GM21367 (cell line): ENCODE measurements around the gene TMEM175.
"Not testable (repeated sequence)": the region's sequence is repeated elsewhere in the genome, so short reads cannot be mapped to it uniquely, and the experiment has no call there.

Source experiments
- ATAC-seq: cut with Tn5 transposase; IDR thresholded peaks from one replicate; pipeline ENCODE4 v1.9.1; 2021; ENCODE audit not compliant: unreplicated experiment

Gene TMEM175

DNA sequence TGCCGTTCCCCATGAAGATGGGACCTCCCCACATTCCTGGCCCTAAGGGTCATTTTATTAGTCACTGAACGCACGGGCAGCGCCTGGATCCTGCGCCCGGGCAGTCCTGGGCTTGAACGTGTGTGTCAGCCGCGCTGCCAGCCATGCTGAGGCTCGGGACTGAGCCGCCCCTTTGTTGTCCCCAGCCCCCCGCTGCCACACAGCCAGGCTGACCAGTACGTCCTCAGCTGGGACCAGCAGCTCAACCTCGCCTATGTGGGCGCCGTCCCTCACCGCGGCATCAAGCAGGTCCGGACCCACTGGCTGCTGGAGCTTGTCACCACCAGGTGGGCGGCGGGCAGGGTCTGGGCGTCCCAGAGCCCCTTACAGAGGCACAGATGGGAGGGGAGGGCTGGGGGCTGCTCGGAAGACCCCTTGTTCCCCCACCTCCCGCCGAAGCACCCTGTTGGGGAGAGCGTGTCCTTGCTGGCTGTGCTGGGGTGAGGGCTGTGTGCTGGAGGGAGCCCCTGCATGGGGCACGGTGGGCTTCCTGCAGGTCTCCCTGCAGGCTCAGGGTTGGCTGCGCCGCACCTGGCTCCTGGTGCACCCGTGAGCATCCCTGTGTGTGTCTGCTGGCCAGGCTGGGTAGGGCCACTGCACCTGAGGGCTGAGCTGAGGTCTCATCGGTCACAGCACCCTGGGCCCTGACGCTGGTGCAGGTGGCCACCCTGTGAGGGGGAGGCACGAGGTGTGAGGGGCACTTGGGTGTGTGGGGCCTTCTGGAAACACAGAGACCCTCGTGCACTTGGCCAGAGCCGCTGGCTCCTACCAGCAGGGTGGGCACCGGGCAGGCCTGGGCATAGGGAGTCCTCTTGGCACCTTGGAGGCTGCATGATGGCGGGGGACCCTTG lies 55.6 kb downstream of the TMEM175 start:
- no peak for ATAC-seq

DNA sequence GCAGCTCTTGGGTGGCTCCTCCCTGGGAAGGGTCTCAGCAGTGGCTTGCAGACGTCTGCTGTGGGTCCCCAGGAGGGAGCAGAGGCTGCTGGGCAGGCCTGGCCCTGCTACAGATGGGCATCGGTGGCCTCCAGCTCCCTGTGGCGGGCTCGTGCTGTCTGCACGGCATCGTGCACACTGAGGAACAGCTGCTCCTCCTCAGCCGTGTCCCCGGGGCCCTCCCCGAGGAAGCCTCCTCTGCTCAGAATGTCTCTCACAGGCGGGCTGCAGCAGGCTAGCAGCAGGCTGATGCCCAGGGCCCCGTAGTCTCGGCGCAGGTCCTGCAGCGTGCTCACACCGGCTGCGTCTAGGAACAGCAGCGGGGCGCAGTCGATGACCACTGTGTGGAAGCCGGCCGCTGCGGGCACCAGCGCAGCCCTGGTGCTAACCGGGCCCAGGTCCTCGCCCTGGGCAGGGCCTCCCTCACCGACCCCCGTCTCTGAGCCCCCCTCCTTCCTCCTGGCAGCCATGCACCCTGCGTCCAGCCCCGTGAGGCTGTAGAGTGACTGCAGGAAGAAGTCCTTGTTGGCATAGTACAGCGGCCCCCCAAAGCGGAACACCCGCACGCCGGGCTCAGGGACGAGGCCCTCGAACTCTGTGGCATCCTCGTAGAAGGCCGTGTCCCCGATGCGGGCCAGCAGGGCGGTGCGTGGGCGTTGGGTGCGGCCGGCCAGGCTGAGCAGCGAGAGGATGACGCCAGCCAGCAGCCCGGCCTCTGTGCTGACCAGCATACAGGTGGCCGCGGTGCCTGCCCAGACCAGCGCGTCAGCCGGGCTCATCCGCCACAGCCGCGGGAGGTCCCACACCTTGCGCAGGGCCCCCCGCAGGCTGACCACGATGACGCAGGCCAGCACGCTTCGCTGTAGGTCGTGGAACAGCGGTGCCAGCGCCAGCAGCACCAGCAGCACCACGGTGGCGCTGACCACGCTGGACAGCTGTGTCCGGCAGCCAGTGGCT lies 56.8 kb downstream of the TMEM175 start:
- no peak for ATAC-seq

DNA sequence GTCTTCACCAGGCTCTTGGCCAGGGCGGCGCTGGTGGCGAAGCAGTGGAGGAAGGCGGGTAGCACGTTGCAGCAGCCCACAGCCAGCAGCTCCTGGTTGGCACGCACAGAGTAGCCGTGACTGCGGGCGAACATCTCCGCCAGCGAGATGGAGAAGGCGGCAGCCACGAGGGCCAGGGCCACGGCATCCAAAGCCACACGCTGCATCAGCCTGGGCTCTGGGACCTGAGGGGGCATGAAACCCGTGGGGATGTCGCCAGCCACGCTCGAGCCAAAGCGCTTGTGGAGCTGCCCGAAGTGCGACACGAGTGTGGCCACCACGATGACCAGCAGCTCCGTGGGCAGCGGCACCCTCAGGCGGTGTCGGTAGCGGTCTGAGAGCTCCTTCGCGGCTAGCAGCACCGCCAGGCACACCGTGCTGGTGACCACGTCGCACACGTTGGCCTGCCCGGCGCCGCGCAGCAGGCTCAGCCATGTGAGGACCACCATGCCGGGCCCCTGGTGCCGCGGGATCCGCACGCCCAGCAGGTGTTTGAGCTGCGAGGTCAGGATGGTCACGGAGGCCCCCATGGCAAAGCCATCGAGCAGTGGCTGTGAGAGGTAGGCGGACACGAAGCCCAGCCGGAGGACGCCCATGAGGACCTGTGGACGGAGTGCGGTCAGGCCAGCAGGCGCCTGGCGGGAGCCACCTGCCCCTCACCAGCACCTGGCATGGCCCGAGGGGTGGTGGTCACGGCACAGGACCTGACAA lies 57.6 kb downstream of the TMEM175 start:
- no peak for ATAC-seq

DNA sequence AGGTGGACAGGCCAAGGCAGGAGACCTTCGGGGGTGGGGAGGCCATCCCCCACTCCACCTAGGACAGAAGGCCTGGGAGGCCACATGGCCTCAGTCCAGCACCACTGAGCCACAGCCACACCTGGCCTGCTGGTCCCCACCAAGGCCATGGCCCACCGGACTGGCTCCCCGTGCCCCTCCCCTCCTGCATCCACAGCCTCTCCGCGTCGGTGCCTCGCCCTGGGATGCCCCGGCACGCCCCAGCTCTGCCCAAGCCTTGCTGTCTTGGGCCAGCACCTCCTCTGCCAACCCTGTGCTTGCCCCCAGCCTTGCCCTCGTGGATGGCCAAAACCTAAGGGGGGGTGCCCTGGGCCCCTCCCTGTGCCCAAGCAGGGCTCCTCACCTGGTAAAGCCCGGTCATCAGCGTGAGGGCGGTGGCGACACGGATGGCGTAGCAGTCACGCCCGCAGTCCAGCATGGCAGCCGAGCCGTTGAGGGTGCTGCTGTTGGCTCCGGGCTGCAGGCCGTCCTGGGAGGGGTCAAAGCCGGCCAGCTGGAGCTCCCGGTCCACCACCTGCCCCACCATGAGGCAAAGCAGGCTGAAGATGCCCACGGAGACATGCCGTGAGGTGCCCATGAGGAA lies 58.6 kb downstream of the TMEM175 start:
- ATAC-seq: no peak

DNA sequence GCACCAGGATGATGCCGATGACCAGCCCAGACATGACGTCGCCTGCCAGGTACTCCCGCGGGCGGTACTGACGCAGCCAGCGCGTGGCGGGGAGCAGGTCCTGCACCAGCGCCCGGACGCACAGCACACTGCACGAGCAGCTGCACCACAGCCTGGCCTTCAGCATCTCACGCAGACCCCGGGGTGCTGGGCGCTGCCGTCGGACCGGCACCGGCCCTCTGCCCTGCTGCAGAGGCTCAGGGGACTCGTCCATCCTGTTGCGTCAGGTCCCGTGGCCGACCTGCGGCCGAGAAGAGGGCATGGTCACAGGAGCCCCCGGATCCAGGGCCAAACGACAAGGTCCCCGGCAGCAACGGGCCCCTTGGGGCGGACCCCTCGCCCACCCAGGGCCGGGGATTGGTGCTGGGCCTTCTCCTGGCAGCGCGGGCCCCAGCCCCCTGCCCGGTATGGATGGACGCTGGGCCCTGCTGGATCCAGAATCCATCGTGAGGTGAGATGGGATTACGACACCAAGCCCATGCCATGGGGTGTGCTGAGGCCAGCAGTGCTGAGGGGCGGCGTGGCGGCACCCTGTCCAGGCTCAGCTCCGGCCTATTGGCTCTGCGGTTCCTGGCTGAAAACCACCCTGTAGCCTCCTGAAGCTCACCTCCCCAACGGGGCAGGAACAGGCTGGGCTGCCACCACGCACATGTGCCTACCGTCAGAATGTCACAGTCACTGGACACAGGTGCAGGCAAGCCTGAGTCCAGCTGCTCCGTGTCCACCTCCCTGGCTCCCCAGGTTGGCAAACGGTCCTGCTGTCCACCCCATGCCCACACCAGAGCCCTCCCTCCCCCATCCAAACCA lies 59.4 kb downstream of the TMEM175 start:
- no peak for ATAC-seq

DNA sequence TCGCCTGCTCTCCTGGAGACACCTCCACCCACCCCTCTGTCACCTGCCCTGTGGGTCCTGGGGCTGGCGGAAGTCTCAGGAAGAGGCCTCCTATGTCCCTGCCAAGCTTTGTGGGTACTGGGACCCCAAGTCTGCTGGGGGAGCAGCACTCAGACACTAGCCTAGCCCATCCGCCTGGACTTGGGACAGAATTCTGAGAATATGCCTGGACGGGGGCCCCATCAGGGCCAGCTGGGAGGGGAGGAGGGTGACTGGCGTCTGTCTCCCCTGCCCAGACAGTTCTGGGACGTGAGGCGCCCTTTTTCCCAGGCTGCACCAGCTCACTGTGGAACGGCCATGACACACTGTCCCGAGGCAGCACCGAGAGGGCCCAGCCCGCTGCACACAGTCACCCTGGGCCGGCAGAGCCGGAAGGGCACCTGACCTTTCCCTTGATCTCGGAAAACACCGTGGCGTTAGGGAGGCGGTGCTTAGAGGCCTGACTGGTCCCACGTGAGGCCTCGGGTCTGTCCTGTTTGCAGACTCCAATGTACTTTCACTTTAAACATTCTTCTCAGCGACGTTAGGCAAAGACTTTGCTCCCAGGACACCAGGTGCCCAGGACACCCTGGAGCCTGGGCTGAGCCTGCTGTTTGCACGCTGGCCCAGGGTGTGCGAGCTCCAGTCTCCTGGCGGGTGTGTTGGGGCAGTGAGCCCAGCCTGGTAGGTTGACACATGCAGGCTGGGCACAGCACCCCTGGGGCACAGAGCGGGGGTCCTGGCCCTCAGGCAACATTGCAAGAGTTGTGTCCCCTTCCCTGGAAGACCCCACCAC lies 60.2 kb downstream of the TMEM175 start:
- no peak for ATAC-seq

DNA sequence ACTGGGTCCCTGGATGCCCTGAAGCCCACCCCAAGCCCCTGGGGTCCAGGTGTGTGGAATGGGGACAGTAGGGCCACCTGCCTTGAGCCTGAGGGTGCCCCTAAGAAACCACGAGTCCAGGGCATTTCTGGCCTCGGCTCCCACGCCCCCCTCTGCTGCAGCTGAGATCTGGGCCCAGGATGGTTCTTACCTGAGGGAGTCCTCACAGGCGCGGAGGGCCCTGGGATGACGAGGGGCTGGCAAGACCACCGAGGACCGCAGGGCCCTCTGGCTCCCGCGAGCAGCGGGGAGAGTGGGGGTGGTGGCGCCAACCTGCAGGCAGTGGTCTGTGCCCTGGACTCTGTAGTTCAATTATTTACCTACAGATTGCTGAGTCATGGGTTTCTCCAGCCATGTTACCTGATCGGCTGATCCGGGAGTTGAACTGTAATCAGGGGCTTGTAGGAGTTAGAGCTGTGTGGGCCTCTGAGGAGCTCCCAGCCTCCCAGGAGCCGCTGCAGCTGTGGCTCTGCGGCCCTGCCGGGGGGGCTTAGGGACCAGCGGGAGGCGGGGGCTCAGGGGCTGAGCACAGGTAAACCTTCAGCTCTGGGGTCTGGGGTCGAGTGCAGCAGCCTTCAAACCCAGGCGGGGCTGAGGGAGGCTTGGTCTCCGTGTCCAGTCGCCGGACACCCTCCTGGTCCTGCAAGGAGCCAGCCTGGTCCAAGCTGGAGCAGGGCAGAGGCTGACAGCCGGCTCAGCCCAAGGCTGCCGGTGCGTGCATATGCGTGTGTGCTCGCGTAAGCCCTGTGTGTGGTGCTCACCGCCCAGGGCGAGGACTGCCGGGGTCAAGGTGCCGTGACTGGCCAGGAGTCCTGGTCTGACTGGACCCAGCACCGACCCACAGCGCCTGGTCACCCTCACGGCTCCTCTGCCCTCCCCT lies 61.1 kb downstream of the TMEM175 start, which contains the start of gene SLC26A1:
Gene SLC26A1, minus strand, starts transcription at position 294 of the 919 bp plus-strand sequence. CDS start 1,701 bp downstream, outside the sequence.
- ATAC-seq: no peak

DNA sequence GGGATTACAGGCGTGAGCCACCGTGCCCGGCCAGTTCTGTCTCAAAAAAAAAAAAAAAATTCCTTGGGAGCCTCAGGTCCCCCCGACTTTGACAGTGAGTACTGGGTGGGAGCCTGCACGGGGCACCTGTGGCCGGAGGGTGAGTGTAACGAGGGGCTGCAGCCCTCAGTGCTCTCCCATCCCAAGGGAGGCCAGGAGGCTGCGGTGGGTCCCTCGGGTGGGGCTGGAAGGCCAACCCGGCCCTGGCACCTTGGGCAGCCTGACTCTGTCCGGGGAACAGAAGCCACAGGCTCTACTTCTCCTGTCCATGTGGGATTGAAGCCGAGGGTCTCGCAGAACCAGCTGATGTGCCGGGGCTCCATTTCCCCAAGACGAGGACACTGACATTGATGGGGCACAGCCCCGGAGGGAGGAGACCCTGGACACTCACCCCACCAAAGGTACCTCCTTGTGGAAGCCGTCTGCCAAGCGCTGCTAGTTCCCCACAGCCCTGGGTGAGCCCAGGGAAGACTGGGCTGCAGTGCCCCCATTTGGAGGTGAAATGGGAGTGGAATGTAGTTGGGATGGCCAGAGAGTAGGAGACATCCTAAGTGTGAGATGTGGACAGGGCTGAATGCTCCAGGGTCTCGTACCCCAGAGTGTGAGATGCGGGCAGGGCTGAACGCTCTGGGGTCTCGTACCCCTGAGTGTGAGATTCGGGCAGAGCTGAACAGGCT lies 63.2 kb downstream of the TMEM175 start:
- ATAC-seq: no peak

DNA sequence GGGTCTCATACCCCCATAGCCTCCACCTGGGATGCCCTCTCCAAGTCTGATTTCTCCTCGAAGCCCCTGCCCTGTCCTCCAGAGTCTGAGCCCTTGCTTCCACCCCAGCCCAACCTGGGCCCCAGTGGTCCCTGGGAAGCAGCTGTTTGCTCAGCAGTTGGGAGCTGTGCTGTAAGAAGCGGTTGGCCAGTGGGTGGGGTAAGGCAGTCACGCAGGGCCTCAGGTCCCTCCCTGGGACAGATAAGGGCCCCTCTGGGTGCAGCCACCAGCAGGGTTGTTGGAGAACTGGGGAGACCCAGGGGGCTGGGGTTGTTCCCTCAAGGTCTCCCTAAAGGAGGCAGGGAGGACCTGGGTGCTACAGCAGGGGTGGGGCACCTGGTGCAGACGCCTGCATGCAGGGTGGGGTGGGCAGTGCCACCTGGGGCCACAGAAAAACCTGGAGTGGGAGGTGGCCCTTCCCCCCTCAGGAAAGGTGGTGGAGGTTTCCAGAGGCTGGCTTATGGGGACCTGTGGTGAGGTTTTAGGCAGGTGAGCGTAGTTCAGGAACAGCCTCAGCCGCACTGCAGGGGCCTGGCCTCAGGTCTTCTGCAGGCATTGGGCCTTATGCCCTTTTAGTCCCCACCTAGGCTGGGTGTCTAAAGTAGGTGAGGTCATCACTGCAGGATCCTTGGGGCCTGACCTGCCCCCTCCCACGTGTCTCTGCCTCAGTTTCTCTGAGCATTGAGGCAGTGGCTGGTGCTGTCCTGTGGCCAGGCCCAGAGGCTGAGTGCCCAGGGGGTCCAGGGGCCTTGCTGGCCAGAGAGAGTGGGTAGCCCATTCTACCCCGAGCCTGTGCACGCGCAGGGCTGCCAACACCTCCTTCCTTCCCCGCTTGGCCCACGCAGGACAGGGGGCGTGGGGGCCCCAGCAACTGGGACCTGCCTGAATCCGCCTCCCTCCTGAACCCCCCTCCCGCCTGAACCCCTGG lies 64.1 kb downstream of the TMEM175 start:
- ATAC-seq: no peak

DNA sequence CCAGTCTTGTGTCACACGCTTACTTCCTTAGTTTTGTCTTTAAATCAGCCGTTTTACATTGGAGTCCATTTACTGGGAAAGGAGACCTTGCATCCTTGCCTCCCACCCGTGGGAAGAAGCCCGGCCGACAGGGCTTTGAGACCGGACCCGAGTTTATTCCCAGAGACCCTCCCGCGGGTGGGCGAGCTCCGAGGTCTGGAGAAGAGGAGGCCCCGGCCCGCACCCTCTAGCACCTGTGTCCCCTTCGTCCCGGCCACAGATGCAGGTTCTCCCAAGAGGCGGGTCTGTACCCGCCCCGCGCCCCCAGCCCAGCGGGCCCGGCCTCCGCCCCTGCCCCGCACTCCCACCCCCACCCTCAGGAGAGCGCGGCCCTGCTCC lies 64.7 kb downstream of the TMEM175 start:
- no peak for ATAC-seq

DNA sequence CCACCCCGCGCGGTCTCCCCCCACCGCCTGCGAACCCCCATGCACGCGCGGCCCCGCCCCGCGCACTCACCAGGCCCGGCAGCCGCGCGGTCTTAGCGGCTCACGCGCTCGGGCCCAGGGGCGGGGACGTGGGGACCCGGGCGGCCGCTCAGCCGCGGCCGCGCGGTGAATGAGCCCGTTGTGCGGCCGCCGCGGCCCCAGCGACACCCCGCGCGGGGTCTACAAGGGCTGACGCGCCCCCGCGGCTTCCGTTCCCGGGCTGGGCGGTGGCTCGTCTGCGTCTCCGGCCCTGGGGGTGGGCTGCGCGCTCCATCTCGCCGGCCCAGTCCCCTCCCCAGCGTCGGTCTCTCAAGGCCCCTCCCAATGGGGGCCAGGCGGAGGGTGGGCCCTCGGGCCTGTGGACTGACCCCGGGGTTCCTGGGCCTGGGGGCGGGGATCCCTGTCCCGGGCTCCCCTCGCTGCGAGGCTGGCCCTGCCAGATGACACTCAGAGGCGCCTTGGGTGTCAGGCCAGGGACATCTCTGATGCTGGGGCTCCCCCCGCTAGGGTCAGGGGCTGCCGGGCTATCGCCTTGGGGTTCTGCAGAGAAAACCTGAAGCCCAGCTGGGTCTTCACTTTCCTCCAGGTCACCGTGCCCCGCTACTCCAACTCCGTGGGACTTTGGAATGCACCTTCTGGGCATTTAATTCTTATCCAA lies 65.3 kb downstream of the TMEM175 start:
- ATAC-seq: no peak

DNA sequence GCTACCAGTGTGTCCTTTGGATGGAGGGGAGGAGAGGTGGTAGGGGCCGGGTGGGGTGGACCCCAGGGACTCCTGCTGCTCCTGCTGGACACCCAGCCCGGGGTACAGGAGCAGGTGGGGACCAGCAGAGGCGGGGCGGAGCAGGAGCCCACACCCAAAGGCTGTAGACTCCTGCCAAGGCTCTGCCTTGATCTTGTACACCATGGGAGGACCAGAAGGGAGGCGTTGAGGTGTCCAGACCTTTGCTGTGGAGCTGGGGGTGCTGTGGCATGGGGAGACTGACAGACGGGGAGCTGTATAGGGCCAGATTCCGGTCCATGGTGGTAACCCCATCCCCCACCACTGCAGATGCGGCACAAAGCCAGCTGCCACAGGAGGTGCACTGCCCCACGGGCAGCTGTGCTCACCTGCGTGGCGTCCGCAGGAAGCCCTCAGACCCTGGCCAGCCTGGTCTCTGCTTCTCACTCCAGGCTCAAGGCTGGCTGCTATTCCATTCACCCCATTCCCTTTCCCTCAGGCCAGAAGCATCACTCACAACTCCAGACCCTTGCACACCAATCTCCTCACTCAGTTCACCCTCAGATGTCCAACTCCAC lies 65.9 kb downstream of the TMEM175 start:
- ATAC-seq: no peak

DNA sequence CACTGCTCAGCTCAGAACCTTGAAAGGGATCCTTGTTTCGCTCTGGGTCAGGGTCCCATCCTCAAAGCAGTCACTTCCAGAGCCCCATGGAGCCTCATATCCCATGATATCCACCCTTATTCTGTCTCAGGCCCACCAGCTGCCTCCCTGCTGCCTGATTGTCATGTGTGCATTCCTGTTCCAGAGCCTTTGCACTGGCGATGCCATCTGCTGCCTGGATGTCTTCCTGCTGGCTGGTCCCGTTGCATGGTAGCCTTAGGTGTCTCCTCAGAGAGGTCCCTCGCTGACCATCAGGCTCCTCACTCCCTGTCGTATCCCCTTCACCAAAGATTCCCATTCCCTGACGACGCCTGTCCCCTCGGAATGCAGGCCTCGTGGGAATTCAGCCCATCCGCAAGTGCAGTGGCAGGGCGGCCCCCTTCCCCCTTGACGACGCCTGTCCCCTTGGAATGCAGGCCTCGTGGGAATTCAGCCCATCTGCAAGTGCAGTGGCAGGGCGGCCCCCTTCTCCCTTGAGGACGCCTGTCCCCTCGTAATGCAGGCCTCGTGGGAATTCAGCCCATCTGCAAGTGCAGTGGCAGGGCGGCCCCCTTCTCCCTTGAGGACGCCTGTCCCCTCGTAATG lies 67.1 kb downstream of the TMEM175 start:
- ATAC-seq: not testable (repeated sequence)

DNA sequence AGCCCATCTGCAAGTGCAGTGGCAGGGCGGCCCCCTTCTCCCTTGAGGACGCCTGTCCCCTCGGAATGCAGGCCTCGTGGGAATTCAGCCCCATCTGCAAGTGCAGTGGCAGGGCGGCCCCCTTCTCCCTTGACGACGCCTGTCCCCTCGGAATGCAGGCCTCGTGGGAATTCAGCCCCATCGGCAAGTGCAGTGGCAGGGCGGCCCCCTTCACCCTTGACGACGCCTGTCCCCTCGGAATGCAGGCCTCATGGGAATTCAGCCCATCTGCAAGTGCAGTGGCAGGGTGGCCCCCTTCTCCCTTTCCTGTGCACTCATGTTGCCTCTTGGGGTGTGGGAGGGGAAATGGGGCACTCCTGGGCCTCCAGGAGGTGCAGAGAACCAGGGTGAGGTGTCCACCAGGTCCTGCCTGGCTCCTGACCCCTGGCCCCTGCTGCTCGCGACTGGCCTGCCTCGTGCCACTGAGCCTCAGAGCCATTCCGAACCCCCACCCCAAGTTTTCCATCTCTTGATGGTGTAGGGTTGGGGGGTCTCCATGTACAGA lies 67.7 kb downstream of the TMEM175 start:
- no peak for ATAC-seq
